ENCODE measurements around the gene DRG2.

Gene DRG2

DNA sequence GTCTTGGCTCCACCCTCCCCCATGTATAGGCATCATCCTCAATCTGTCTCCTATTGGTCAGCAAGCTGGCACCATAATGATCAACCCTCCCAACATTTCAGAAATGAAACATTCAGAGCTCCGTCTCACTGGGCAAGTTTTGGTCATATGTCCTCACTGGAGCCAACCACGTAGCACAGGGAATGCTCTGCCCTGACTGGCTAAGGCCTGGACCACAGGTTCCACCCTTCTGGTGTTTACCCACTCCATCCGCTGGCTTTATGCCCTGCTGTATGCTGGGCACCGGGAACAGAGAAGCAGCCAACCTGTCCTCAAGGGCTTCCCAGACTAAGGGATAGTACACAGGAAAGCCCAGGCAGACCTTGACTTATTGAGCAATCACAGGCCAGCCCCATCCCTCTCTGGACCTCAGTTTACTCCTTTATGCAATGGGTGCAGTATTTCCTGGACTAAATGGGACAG, 41.3 kb downstream of the DRG2 start:
- no peaks in the 10 kb centered on the region for H3K36me3 Mint-ChIP-seq (ENCODE audit: low read depth)
- H3K4me1 Mint-ChIP-seq: peaks cover 25% of the 10 kb centered on the region
- TF ChIP-seq, protein P1, sequence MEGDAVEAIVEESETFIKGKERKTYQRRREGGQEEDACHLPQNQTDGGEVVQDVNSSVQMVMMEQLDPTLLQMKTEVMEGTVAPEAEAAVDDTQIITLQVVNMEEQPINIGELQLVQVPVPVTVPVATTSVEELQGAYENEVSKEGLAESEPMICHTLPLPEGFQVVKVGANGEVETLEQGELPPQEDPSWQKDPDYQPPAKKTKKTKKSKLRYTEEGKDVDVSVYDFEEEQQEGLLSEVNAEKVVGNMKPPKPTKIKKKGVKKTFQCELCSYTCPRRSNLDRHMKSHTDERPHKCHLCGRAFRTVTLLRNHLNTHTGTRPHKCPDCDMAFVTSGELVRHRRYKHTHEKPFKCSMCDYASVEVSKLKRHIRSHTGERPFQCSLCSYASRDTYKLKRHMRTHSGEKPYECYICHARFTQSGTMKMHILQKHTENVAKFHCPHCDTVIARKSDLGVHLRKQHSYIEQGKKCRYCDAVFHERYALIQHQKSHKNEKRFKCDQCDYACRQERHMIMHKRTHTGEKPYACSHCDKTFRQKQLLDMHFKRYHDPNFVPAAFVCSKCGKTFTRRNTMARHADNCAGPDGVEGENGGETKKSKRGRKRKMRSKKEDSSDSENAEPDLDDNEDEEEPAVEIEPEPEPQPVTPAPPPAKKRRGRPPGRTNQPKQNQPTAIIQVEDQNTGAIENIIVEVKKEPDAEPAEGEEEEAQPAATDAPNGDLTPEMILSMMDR (IDR thresholded peaks at IDR 0.05): no peak

DNA sequence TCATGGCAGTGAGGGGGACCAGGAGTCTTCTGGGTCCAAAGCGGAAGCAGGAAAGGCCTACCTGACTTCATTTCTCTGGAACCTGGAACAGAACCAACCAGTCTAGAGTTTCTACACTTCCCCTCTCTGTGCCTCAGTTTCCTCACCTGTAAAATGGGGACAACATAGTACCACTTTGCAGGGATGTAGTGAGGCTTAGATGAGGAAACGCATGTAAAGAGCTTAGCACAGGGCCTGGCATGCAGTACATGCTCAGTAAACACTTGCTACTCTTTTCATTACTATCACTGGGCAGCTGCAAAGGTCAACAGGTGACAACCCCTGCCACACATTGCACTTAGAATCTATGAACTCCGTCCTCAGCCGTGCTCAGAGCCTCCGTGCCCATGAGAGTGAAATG, 45.0 kb downstream of the DRG2 start:
- no peak for DNase-seq
- no peaks in the 10 kb centered on the region for H3K9me3 Mint-ChIP-seq
- peaks cover 11% of the 10 kb centered on the region for H3K27me3 Mint-ChIP-seq (ENCODE audit: low read depth, poor library complexity)
- TF ChIP-seq, protein P1 (IDR thresholded peaks at IDR 0.05): no peak
- no peak overlapping the region for H3K4me3 Mint-ChIP-seq
- H3K27ac Mint-ChIP-seq: no peak overlapping the region
- H3K4me1 Mint-ChIP-seq: peaks cover 21% of the 10 kb centered on the region
- no peaks in the 10 kb centered on the region for H3K36me3 Mint-ChIP-seq (ENCODE audit: low read depth)

More for the DNA sequence above, 41.3 kb downstream of the DRG2 start:
- no peak for DNase-seq
- Mint-ChIP-seq H3K27ac (no peak overlapping the region), H3K4me3 (no peak overlapping the region), H3K27me3 (ENCODE audit: low read depth, poor library complexity) (peaks cover 6% of the 10 kb centered on the region), H3K9me3 (no peaks in the 10 kb centered on the region)

DNA sequence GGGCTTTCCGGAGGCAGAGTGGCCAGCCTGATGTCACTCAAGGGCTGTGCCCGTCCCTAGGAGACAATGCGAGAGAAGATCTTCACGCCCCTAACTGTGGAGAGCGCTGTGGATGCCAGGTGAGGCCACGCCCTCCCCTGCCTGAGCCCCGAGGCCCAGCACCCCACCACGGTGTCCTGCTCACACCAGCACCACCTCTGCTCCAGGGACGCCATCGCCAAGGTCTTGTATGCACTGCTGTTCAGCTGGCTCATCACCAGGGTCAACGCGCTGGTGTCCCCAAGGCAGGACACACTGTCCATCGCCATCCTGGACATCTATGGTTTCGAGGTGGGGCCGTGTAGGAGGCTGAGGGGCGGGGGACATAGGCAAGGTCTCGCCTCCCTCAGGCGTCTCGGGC, 48.6 kb downstream of the DRG2 start:
- no peaks in the 10 kb centered on the region for H3K36me3 Mint-ChIP-seq (ENCODE audit: low read depth)
- TF ChIP-seq, protein P1 (IDR thresholded peaks at IDR 0.05): no peak
- peaks cover 8% of the 10 kb centered on the region for H3K27me3 Mint-ChIP-seq (ENCODE audit: low read depth, poor library complexity)
- no peaks in the 10 kb centered on the region for H3K9me3 Mint-ChIP-seq
- DNase-seq: no peak
- H3K27ac Mint-ChIP-seq: peak overlapping the region; percentile 12
- H3K4me3 Mint-ChIP-seq: no peak overlapping the region
- peaks cover 25% of the 10 kb centered on the region for H3K4me1 Mint-ChIP-seq

DNA sequence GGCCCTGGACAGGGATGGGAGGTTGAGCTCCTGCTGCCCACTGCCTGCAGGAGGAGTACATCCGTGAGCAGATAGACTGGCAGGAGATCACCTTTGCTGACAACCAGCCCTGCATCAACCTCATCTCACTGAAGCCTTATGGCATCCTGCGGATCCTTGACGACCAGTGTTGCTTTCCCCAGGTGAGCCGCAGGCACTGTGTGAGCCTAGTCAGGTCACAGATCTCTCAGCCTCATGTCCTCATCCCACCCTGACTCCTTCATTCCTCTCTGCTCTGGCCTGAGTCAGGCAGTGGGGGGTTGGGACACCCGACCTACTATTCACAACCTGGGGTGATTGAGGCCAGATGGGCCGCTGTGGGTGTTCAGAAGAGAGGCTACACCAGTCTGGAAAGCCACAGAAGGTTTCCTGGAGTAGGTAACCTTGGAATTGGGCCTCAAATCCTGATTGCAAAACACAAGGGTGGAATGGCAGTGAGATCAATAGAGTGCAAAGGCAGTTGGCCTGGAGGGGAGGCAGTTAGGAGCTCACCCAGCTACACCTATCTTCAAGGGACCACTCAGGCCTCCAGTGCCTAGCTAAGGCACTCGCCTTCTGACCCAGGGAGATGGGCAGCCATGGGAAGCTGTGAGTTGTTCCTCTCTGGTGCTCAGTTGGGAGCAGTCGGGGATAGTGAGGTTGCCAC, 50.5 kb downstream of the DRG2 start:
- H3K4me3 Mint-ChIP-seq: no peak overlapping the region
- H3K36me3 Mint-ChIP-seq (ENCODE audit: low read depth): no peaks in the 10 kb centered on the region
- H3K27me3 Mint-ChIP-seq (ENCODE audit: low read depth, poor library complexity): peaks cover 12% of the 10 kb centered on the region
- TF ChIP-seq, protein P1 (IDR thresholded peaks at IDR 0.05): no peak
- peaks cover 22% of the 10 kb centered on the region for H3K4me1 Mint-ChIP-seq
- no peak overlapping the region for H3K27ac Mint-ChIP-seq
- H3K9me3 Mint-ChIP-seq: no peaks in the 10 kb centered on the region
- DNase-seq: no peak

DNA sequence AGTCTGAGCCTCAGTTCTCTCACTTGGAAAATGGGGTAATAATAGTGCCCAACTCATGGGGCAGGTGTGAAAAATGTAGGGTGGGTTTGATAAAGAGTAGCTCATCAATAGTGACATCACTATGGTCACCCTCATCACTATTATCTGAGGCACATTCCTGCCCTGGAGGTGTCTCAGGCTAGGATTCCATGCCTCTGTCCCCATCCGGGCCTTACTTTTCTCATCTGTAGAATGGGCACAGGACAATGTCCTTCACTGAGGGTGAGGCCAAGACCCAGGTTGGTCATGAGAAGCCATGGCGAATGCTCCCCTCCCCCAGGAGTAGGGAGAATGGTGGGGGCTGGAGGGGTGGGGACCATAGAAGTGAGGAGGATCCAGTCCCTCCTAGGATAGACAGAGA, 51.3 kb downstream of the DRG2 start:
- Mint-ChIP-seq H3K9me3 (no peaks in the 10 kb centered on the region), H3K27ac (no peak overlapping the region), H3K27me3 (ENCODE audit: low read depth, poor library complexity) (peaks cover 12% of the 10 kb centered on the region), H3K4me3 (no peak overlapping the region), H3K36me3 (ENCODE audit: low read depth) (no peaks in the 10 kb centered on the region), H3K4me1 (peaks cover 23% of the 10 kb centered on the region)
- DNase-seq: no peak
- TF ChIP-seq, protein P1 (IDR thresholded peaks at IDR 0.05): no peak

DNA sequence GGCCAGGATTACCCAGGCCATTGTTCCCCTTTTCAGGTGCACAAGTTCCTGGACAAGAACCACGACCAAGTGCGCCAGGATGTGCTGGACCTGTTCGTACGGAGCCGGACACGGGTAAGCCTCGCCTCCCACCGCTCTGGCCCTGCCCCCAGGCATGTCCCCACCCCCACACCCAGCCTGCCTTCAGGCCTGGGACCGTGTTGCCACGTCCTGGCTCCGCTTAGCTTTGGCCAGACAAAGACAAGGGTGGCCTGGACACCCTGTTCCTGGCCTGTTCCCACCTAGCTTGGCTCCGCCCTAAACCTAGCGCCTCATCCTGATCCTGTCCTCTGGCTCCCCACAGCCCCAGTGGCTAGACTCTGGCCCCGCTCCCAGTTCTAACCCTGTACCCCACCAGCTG, 51.8 kb downstream of the DRG2 start:
- TF ChIP-seq, protein P1 (IDR thresholded peaks at IDR 0.05): no peak
- Mint-ChIP-seq H3K36me3 (ENCODE audit: low read depth) (no peaks in the 10 kb centered on the region), H3K4me3 (no peak overlapping the region), H3K4me1 (peaks cover 23% of the 10 kb centered on the region), H3K27me3 (ENCODE audit: low read depth, poor library complexity) (peaks cover 12% of the 10 kb centered on the region), H3K9me3 (no peaks in the 10 kb centered on the region), H3K27ac (no peak overlapping the region)
- DNase-seq: no peak

Measured in nephron progenitor cell (in vitro differentiated cells).